GM10847 (cell line): Measurements from ENCODE around the gene SGK1.

Source experiments
- POLR2A ChIP-seq: IDR thresholded peaks from 2 replicates; pipeline ENCODE4 v1.6.1; 2011; ENCODE audit not compliant: insufficient read length; ENCODE audit errors: extremely low read depth

The SGK1 gene

GRCh38 chr6:134162932-134163331 lies 155.0 kb downstream of the SGK1 start:
- no peak for TF ChIP-seq POLR2A

- no peak for TF ChIP-seq POLR2A
Measured at GRCh38 chr6:134161041-134161440, 156.9 kb downstream of the SGK1 start.

- TF ChIP-seq POLR2A, result no peak
Measured at GRCh38 chr6:134152767-134153485, 165.0 kb downstream of the SGK1 start.

GRCh38 chr6:134148566-134148965 lies 169.3 kb downstream of the SGK1 start:
- no peak for TF ChIP-seq POLR2A

GRCh38 chr6:134147034-134147533 lies 170.8 kb downstream of the SGK1 start:
- TF ChIP-seq POLR2A, result no peak

GRCh38 chr6:134146268-134147033 lies 171.5 kb downstream of the SGK1 start:
- no peak for TF ChIP-seq POLR2A

GRCh38 chr6:134145786-134146185 lies 172.1 kb downstream of the SGK1 start:
- no peak for TF ChIP-seq POLR2A

GRCh38 chr6:134138226-134138975 lies 179.5 kb downstream of the SGK1 start:
- TF ChIP-seq POLR2A, result no peak

GRCh38 chr6:134134654-134135053 lies 183.3 kb downstream of the SGK1 start:
- TF ChIP-seq POLR2A, result no peak

GRCh38 chr6:134132494-134133141 lies 185.3 kb downstream of the SGK1 start:
- no peak for TF ChIP-seq POLR2A

- no peak for TF ChIP-seq POLR2A
Measured at GRCh38 chr6:134131530-134132139, 186.3 kb downstream of the SGK1 start.

GRCh38 chr6:134128146-134128545 lies 189.8 kb downstream of the SGK1 start:
- TF ChIP-seq POLR2A, result no peak

- no peak for TF ChIP-seq POLR2A
Measured at GRCh38 chr6:134123666-134124208, 194.2 kb downstream of the SGK1 start.

GRCh38 chr6:134122775-134123174 lies 195.1 kb downstream of the SGK1 start:
- no peak for TF ChIP-seq POLR2A

GRCh38 chr6:134119486-134119885 lies 198.4 kb downstream of the SGK1 start:
- TF ChIP-seq POLR2A, result no peak
